H1 (cell line): ENCODE data around the gene U2AF1L4. TPM values are rescaled to one million over a fixed set of nuclear protein-coding genes. Genes with fewer than 3 reads are reported as not detected.

Experiments used
- ATF3 ChIP-seq: IDR thresholded peaks from 2 replicates; pipeline ENCODE4 v1.6.1; 2011; ENCODE audit warnings: low read depth, mild to moderate bottlenecking, low read length; ENCODE audit not compliant: insufficient read depth
- CBX5 ChIP-seq: fragments of 300-800, 300-1000 bp; sonication (generic); IDR thresholded peaks from 2 replicates; pipeline ENCODE4 v1.7.1; 2016; ENCODE audit warnings: antibody characterized with exemption, low read length, low read depth
- CHD7 ChIP-seq: fragments of 300-600 bp; sonication (generic); IDR thresholded peaks from 2 replicates; pipeline ENCODE4 v1.7.1; 2012; ENCODE audit warnings: low read length, moderate library complexity, mild to moderate bottlenecking, inconsistent platforms; ENCODE audit not compliant: insufficient replicate concordance
- JUND ChIP-seq: IDR thresholded peaks from 2 replicates; pipeline ENCODE4 v1.6.1; 2011; ENCODE audit warnings: mild to moderate bottlenecking, improper control_type of control experiment, low read length
- MAFK ChIP-seq: IDR thresholded peaks from 2 replicates; pipeline ENCODE4 v1.6.1; 2012; ENCODE audit warnings: low read depth, mild to moderate bottlenecking, improper control_type of control experiment, low read length
- POU5F1 ChIP-seq: IDR thresholded peaks from 2 replicates; pipeline ENCODE4 v1.6.1; 2011; ENCODE audit warnings: low read depth, mild to moderate bottlenecking, low read length, moderate library complexity
- SIRT6 ChIP-seq: IDR thresholded peaks from one replicate; pipeline ENCODE4 v1.7.1; 2012; ENCODE audit warnings: low read length, inconsistent platforms
- YY1 ChIP-seq: IDR thresholded peaks from 2 replicates; pipeline ENCODE4 v1.6.1; 2011; ENCODE audit warnings: low read depth, mild to moderate bottlenecking, low read length
- polyA plus RNA-seq, 7 experiments: library from polyadenylated mRNA; depleted of rRNA in 3 of 7; stranded (reverse) in 5 of 7; unstranded in 2 of 7; fragments of >200 nt in 5 of 7; fragments of 200-250 nt in 2 of 7; gene quantifications; 1 replicate in 5 of 7; 2 replicates in 1 of 7; 4 replicates in 1 of 7; pipeline versions ENCODE4 v1.2.1 to v1.2.3, GENCODE V29; 2011 to 2013; ENCODE audit warnings: missing spikeins in 2 of 7, mixed read lengths in 2 of 7
- total RNA-seq: library from RNA; stranded (reverse); fragmentation: NEBNext Ultra II Directional; extraction: Animal tissue kit (Norgen Biotek cat#: 25700); gene quantifications from 2 replicates; pipeline ENCODE4 v1.2.1, GENCODE V29; 2021
- TF ChIP-seq, protein P1 (sequence below): IDR thresholded peaks from 2 replicates; pipeline ENCODE4 v1.6.1; 2012; ENCODE audit warnings: inconsistent platforms

U2AF1L4 gene
- total and polyA plus RNA-seq, 2 of the 8 experiments (the other 6 are each of a cell fraction or from before 2014, with no cell fraction given) = 15.1 to 32.7 TPM

DNA sequence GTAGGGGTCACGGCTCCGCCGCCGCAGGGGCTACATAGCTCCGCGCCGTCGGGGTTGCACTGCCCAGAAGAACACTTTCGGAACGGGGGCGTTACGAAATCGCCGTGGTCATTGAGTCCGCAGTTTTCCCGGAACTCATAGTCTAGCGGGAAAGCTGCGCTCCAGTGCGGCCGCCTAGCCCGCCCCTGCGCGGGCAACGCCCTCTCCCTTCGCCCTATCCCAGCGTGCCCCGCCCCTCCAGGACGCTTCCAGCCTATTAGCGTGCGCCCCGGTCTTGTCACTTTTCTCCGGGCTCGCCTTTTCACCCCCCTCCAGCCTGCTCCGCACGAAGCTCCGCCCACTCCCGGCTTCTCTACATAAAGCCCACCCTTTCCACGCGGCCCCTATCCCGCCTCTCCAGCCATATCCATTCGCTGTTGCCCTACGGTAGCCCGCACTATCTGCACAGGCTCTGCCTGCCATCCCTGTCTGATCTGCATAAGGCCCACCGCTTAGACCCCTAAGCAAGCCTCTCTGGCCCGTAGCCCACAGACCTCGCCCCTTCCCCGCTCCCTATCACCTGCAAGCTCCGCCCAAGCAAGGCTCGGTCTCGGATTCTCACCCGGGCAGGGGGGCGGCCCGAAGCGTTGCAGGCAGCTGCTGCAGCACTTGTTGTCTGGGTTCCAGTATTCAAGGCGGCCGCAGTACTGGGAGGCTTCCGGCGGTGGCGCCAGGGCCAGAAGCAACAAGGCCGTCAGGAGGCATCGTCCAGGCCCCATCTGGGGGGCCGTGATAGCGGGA lies 4.6 kb downstream of the U2AF1L4 start (continued):
- TF ChIP-seq CHD7 = no peak
- no peak for TF ChIP-seq JUND
- no peak for TF ChIP-seq MAFK
- no peak for TF ChIP-seq SIRT6
- no peak for TF ChIP-seq ATF3
- no peak for TF ChIP-seq POU5F1
- TF ChIP-seq CBX5 = no peak
- TF ChIP-seq, protein P1, sequence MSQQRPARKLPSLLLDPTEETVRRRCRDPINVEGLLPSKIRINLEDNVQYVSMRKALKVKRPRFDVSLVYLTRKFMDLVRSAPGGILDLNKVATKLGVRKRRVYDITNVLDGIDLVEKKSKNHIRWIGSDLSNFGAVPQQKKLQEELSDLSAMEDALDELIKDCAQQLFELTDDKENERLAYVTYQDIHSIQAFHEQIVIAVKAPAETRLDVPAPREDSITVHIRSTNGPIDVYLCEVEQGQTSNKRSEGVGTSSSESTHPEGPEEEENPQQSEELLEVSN = peak; percentile 49; the same call in 1 of the 2 replicates
- 0 out of 2 replicates have a peak, but pooled peaks have one; percentile 13 for TF ChIP-seq YY1
